ENCODE measurements around the gene NDUFA12. TPM values are rescaled to one million over a fixed set of nuclear protein-coding genes. Genes with fewer than 3 reads are reported as not detected.

The NDUFA12 gene
- total RNA-seq, 1 experiment from 2014 or later = 157 TPM

GRCh38 chr12:94961911-94962310 lies 41.6 kb downstream of the NDUFA12 start:
- Histone ChIP-seq H3K9me3 (ENCODE audit: low read depth, low read length, poor library complexity, severe bottlenecking) (no peaks in the 10 kb centered on the region), H3K27ac (ENCODE audit: low read depth, low read length, poor library complexity, severe bottlenecking) (no peak overlapping the region), H3K4me1 (ENCODE audit: insufficient read depth, low read length, poor library complexity, severe bottlenecking) (no peaks in the 10 kb centered on the region), H3K4me3 (ENCODE audit: low read depth, low read length, poor library complexity, severe bottlenecking) (no peak overlapping the region), H3K27me3 (replicated peaks; ENCODE audit: insufficient read depth, low read depth, low read length, poor library complexity) (no peaks in the 10 kb centered on the region), H3K36me3 (ENCODE audit: insufficient read depth, low read length, poor library complexity, severe bottlenecking) (no peaks in the 10 kb centered on the region)
- ChIA-PET POLR2A (ENCODE audit: low non-redundant PET) (no interaction called here), CTCF (no interaction called here)
- BruUV-seq (replicated peaks) = no TSS peak
- no peak for DNase-seq (ENCODE audit: low spot score)
- intact Hi-C loops (cut with micrococcal nuclease; ENCODE audit: unreplicated experiment) = no loop called here
- TF ChIP-seq CTCF (conservative IDR thresholded peaks at IDR 0.05; ENCODE audit: low read depth, low read length) (no peak), EZH2 (IDR thresholded peaks at IDR 0.05; ENCODE audit: borderline replicate concordance, low read depth, low read length, poor library complexity, severe bottlenecking) (no peak)

GRCh38 chr12:94961256-94961824 lies 42.2 kb downstream of the NDUFA12 start:
- CTCF ChIA-PET = interaction anchor here (0.7 kb wide), 1 partner anchor 72 kb away, joined by 6 read pairs; no protein-coding TSS in a partner anchor
- no peak for TF ChIP-seq EZH2 (IDR thresholded peaks at IDR 0.05; ENCODE audit: borderline replicate concordance, low read depth, low read length, poor library complexity, severe bottlenecking)
- TF ChIP-seq CTCF (conservative IDR thresholded peaks at IDR 0.05; ENCODE audit: low read depth, low read length) = no peak

DNA sequence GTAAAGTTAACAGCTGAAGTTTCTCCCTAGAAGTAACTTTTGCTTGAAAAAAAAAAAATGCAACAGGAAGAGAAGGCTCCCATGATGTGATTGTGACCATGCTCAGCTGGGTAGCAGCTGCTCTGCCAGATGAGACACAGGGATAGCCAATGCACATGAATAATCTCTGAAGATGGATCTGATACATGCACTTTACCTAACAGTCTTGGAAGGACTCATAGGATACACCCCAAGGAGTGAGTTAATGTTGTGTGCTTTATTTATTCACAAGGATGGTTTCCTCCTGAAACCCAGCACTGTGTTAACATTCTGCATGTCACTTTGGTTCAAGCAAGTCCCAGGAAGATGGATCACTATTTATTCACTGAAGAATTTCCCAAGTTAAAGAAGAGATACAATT lies 46.5 kb downstream of the NDUFA12 start:
- no peaks in the 10 kb centered on the region for H3K36me3 ChIP-seq (ENCODE audit: insufficient read depth, low read length, poor library complexity, severe bottlenecking)
- ChIA-PET CTCF (no interaction called here), POLR2A (ENCODE audit: low non-redundant PET) (no interaction called here)
- TF ChIP-seq CTCF (conservative IDR thresholded peaks at IDR 0.05; ENCODE audit: low read depth, low read length) (no peak), EZH2 (IDR thresholded peaks at IDR 0.05; ENCODE audit: borderline replicate concordance, low read depth, low read length, poor library complexity, severe bottlenecking) (no peak)
- BruUV-seq (replicated peaks) = no TSS peak
- H3K4me3 ChIP-seq (ENCODE audit: low read depth, low read length, poor library complexity, severe bottlenecking) = no peak overlapping the region
- intact Hi-C loops (cut with micrococcal nuclease; ENCODE audit: unreplicated experiment) = no loop called here
- no peak for DNase-seq (ENCODE audit: low spot score)
- H3K4me1 ChIP-seq (ENCODE audit: insufficient read depth, low read length, poor library complexity, severe bottlenecking) = no peaks in the 10 kb centered on the region
- H3K9me3 ChIP-seq (ENCODE audit: low read depth, low read length, poor library complexity, severe bottlenecking) = no peaks in the 10 kb centered on the region
- no peaks in the 10 kb centered on the region for H3K27me3 ChIP-seq (replicated peaks; ENCODE audit: insufficient read depth, low read depth, low read length, poor library complexity)
- no peak overlapping the region for H3K27ac ChIP-seq (ENCODE audit: low read depth, low read length, poor library complexity, severe bottlenecking)

More at GRCh38 chr12:94961256-94961824, 42.2 kb downstream of the NDUFA12 start:
- Histone ChIP-seq H3K9me3 (ENCODE audit: low read depth, low read length, poor library complexity, severe bottlenecking) (no peaks in the 10 kb centered on the region), H3K36me3 (ENCODE audit: insufficient read depth, low read length, poor library complexity, severe bottlenecking) (no peaks in the 10 kb centered on the region), H3K27ac (ENCODE audit: low read depth, low read length, poor library complexity, severe bottlenecking) (no peak overlapping the region), H3K4me3 (ENCODE audit: low read depth, low read length, poor library complexity, severe bottlenecking) (no peak overlapping the region), H3K4me1 (ENCODE audit: insufficient read depth, low read length, poor library complexity, severe bottlenecking) (no peaks in the 10 kb centered on the region), H3K27me3 (replicated peaks; ENCODE audit: insufficient read depth, low read depth, low read length, poor library complexity) (no peaks in the 10 kb centered on the region)
- intact Hi-C loops (cut with micrococcal nuclease; ENCODE audit: unreplicated experiment) = no loop called here
- no TSS peak for BruUV-seq (replicated peaks)
- POLR2A ChIA-PET (ENCODE audit: low non-redundant PET) = no interaction called here
- no peak for DNase-seq (ENCODE audit: low spot score)

Measured in A673 (cell line).